ENCODE measurements around the gene PRSS33.

The PRSS33 gene

DNA sequence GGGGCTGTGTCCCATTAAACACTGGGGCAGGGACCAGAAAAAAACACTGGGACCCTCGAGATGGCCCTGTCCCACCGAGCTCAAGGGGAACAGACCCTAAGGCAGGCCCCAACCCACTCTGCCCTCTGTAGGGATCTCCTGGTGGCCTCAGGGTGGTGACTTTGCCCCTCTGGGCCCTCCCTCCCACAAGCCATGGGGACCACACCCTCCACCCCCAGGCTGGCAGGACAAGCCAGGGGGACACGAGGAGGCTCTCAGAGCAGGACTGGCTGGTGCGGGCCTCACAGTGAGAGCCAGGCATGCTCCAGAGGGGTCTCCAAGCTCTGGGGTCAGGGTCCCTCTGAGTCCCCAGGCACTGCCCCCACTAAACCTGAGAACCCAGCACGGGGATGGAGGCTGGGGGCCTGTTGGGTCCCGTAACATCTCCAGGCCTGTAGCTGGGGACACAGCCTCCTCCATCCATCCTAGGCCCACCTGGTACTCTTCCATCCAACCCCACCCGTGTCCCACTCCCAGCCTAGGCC is 49.4 kb downstream of the PRSS33 start:
- DNase-seq = no peak

DNA sequence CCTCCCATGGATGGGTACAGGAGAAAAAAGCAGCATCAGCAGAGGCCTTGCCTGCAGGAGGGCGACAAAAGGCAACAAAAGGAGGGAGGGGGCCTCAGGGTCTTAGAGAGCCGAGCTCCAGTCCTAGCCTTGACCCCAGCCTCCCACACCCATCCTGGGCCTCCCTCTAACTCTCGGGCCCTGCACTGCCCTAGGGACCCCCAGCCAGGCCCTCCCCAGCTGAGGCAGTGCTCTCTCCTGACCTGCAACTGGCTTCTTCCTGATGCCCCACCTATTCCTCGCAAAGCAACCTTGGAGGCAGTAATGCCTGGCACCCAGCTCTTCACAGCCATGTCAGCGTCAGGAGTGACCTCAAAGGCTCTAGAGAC is 50.1 kb downstream of the PRSS33 start:
- no peak for DNase-seq

DNA sequence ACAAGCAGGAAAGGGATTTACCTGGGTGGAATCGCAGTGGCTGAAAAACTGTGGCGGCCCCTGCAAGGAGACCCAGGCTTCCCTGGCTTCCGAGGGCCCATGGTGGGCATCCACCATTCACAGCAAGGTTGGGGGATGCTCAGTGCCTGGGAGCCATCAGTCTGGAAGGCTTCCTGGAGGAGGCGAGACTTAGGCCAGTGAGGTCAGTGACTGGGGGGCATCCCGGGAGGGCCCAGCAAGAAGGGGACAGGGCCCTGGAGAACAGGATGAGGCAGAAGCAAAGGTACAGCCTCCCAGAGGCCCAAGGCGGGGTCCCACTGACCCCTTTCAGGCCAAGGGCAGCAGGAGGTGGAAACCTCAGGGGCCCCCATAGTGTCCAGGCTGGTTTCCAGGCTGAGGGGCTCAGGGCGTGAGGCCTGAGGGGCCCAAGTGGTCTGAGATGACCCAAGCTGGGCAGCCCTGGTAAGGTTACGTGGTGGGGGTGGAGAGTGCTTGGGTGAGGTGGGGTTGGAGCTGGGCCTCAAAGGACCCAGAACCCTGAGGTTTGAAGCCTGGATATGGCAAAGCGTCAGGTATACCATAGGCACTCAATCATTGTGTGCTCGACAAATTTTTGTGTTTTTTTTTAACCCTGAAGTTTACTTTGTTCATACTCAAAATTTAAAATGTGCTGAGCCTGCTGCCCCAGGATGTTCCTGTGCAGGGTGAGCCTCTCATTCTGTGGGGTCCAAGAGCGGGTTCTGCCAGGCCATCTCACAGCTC is 50.7 kb downstream of the PRSS33 start:
- no peak for DNase-seq

DNA sequence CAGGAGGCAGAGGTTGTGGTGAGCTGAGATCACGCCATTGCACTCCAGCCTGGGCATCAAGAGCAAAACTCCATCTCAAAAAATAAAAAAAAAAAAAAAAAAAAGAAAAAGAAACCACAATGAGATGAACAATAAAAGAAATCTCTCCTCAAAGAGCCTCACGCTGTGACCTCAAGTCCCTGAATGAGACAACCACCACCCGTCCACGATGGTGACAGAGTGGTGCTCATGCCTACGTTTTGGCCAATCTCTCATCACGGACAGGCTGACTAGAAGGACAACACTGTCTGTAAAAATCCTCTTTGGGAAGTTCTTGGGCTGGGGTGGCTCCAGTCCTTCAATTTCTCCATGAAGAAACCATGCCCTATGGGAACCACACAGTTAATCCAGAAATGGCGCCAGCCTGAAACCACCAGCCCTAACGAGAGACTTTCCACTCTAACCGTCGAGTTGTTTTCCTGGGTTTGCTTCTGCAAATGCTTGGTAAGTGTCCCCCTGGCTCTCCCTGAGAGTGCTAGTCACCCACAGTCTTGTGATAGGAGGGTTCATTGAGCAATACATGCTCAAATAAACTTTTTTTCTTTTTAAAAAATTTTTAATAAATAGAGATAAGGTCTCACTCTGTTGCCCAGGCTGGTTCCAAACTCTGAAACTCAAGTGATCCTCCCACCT is 52.4 kb downstream of the PRSS33 start:
- no peak for DNase-seq

Measured in T-helper 9 cell (primary cell).